Activated CD4-positive, alpha-beta memory T cell treated with anti-CD3 and anti-CD28 coated beads, Interleukin-2, amount 10 ng/mL, durations not matched to agents 7 days and 5 days (primary cell): ENCODE measurements around the gene ERFL. TPM values are rescaled to one million over a fixed set of nuclear protein-coding genes. Genes with fewer than 3 reads are reported as not detected.
"Not testable (repeated sequence)": the region's sequence is repeated elsewhere in the genome, so short reads cannot be mapped to it uniquely, and the experiment has no call there.

Experiments
- CTCF ChIA-PET: fragments of 350-600 bp; sonication (Branson Sonifier 250); formaldehyde crosslinking; loops from one replicate; lab custom pipeline; 2021; ENCODE audit warnings: antibody characterized with exemption, inconsistent platforms; lab: Charles Lee
- POLR2A ChIA-PET: fragments of 350-600 bp; sonication (Branson Sonifier 250); formaldehyde crosslinking; loops from one replicate; lab custom pipeline; 2021; ENCODE audit warnings: antibody characterized with exemption; lab: Charles Lee
- DNase-seq: peaks from one replicate; pipeline ENCODE4 v3.0.0-alpha.2; 2020
- H3K27ac Mint-ChIP-seq: one replicate; pipeline ENCODE4 v1.8.0; 2021; ENCODE audit warnings: mild to moderate bottlenecking, mixed read lengths
- H3K27me3 Mint-ChIP-seq: one replicate; pipeline ENCODE4 v1.8.0; 2021; ENCODE audit warnings: mixed read lengths
- H3K36me3 Mint-ChIP-seq: one replicate; pipeline ENCODE4 v1.8.0; 2021; ENCODE audit warnings: low read depth, mixed read lengths
- H3K4me1 Mint-ChIP-seq: one replicate; pipeline ENCODE4 v1.8.0; 2021; ENCODE audit warnings: mixed read lengths
- H3K4me3 Mint-ChIP-seq: one replicate; pipeline ENCODE4 v1.8.0; 2021; ENCODE audit warnings: mild to moderate bottlenecking, mixed read lengths
- H3K9me3 Mint-ChIP-seq: one replicate; pipeline ENCODE4 v1.8.0; 2021; ENCODE audit warnings: mixed read lengths
- total RNA-seq, 2 experiments: library from RNA; stranded (reverse); gene quantifications; one replicate each; pipeline ENCODE4 v1.2.3, GENCODE V29; 2021

The ERFL gene
- total RNA-seq, 2 experiments from 2014 or later, result 1.5 to 1.7 TPM

DNA sequence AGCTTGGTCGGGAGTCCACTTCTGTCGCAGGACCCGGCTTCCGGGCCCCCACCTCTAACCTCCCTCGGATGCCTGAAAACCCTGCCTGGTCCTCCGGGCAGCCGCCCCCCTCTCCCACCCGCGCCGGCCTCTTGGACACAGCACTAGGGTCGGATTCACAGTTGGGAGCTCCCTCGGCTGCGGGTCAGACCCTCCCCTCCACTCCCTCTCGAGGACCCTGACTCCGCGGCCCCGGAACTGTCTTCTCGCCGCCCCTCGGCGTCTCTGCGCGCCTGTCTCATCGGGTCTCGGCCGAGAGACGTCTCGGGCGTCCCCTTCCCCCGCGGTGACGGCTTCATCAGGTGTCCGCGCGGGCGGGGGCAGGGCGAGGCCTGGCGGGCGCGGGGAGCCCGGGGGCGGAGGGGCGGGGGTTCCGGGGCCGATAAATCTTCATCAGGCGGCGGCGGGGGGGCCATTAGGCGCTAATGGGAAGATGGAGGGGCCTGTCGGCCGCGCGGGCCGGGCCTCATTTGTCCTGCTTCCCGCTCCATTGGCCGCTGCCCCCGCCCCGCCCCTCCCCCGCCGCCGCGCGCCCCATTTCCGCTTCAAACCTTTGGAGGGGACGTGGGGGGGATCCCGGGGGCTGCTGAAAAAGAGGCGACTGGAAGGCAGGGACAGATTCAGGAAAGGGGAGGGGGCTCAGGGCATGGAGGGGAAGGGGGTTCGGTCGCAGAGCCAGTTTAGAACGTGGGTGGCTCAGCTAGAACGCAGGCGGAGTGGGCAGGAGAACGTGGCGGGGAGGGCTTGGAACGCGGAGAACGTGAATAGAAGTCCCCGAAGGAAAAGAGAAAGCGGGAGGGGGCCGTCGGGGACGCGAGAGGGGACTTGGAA lies 11.8 kb upstream of the ERFL start:
- Mint-ChIP-seq H3K4me3 (peak overlapping the region; percentile 60), H3K36me3 (no peaks in the 10 kb centered on the region), H3K9me3 (no peaks in the 10 kb centered on the region), H3K27me3 (peaks cover 36% of the 10 kb centered on the region), H3K4me1 (peaks cover 34% of the 10 kb centered on the region), H3K27ac (no peak overlapping the region)
- ChIA-PET POLR2A (interaction anchor here (1.3 kb wide), 1 partner anchor 80 kb away, joined by 4 read pairs; the partner anchor contains the start of gene RPS19), CTCF (no interaction called here)
- no peak for DNase-seq

DNA sequence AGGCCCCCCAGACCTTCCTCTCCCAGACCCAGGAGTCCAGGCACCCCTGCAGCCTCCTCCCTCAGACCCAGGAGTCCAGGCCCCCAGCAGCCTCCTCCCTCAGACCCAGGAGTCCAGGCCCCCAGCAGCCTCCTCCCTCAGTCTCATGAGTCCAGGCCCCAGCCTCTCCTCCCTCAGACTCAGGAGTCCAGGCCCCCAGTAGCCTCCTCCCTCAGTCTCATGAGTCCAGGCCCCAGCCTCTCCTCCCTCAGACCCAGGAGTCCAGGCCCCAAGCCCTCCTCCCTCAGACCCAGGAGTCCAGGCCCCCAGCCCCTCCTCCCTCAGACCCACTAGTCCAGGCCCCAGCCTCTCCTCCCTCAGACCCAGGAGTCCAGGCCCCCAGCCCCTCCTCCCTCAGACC lies 11.0 kb upstream of the ERFL start:
- DNase-seq, H3K4me3 Mint-ChIP-seq, H3K36me3 Mint-ChIP-seq, H3K9me3 Mint-ChIP-seq, CTCF ChIA-PET, H3K27ac Mint-ChIP-seq: not testable (repeated sequence)
- H3K27me3 Mint-ChIP-seq, result peaks cover 39% of the 10 kb centered on the region
- POLR2A ChIA-PET, result interaction anchor here (1.3 kb wide), 1 partner anchor 79 kb away, joined by 4 read pairs; the partner anchor contains the start of gene RPS19
- peaks cover 32% of the 10 kb centered on the region for H3K4me1 Mint-ChIP-seq

DNA sequence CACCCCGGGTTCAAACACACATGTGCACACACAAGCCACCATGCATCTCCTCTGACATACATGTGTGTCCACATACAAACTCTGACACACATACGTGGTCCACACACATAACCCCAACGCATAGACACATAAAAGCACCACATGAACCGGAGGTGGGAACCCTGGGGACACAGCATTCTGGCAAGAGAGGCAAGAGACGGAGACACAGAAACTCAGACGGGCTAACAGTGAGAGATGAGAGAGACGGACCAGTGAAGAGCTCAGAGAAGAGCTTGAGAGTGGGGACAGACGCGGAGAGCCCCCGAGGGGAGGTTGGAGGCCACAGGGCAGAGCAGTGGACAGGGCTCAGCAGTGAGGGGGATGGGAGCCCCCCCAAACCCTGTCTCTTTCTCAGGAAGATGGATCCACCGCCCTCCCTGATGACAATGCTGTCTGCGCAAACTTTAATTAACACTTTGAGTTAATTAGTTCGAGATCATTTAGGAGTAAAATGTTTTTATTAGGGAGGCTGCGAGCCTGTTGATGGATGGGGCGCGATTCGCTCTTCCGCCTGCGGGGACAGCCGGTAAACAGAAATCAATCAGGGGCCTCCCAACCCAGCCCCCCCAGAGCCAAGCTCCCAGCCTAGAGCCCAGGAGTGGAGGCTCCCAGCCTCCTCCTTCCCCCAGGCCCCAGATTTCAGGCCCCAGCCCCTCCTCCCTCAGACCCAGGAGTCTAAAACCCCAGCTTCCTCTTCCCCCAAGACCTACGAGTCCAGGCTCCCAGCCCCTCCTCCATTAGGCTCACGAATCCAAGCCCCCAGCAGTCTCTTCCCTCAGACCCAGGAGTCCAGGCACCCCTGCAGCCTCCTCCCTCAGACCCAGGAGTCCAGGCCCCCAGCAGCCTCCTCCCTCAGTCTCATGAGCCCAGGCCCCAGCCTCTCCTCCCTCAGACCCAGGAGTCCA lies 9.5 kb upstream of the ERFL start:
- CTCF ChIA-PET, result interaction anchor here (1.0 to 1.7 kb wide), 4 partner anchors 8 to 144 kb away, joined by 3 to 4 read pairs (median 4); partner anchors contain the start of gene ERFL
- Mint-ChIP-seq H3K9me3 (no peaks in the 10 kb centered on the region), H3K27ac (no peak overlapping the region), H3K4me1 (peaks cover 30% of the 10 kb centered on the region), H3K4me3 (no peak overlapping the region), H3K27me3 (peaks cover 47% of the 10 kb centered on the region), H3K36me3 (no peaks in the 10 kb centered on the region)
- DNase-seq, result no peak
- POLR2A ChIA-PET, result interaction anchor here (1.0 kb wide), 2 partner anchors 66 to 74 kb away, joined by 3 read pairs; no protein-coding TSS in a partner anchor

DNA sequence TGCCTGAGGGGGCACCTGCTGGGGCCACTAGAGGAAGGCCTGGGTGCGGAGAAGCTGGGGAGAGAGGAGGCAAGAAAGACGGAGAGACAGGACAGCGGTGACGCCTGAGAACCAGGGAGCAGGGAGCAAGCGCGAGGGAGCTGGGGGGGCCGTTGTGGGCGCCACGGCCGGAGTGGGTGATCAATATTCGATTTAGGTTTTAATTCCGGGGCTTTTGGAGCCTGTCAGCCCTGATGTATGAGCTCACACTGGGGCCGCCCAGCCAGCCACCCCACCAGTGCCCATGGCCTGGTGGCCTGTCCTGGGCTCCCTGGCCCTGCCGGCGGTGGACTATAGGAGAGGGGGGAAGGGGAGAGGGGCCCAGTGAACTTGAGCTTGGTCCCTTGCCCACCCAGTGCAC lies 8.7 kb upstream of the ERFL start:
- Mint-ChIP-seq H3K36me3 (no peaks in the 10 kb centered on the region), H3K27ac (no peak overlapping the region), H3K9me3 (no peaks in the 10 kb centered on the region), H3K4me1 (peaks cover 30% of the 10 kb centered on the region), H3K4me3 (no peak overlapping the region), H3K27me3 (peaks cover 48% of the 10 kb centered on the region)
- ChIA-PET CTCF (interaction anchor here (1.0 to 1.7 kb wide), 4 partner anchors 9 to 144 kb away, joined by 3 to 4 read pairs (median 4); partner anchors contain the start of gene ERFL), POLR2A (interaction anchor here (1.0 to 1.1 kb wide), 2 partner anchors 9 to 73 kb away, joined by 3 read pairs; no protein-coding TSS in a partner anchor)
- no peak for DNase-seq

DNA sequence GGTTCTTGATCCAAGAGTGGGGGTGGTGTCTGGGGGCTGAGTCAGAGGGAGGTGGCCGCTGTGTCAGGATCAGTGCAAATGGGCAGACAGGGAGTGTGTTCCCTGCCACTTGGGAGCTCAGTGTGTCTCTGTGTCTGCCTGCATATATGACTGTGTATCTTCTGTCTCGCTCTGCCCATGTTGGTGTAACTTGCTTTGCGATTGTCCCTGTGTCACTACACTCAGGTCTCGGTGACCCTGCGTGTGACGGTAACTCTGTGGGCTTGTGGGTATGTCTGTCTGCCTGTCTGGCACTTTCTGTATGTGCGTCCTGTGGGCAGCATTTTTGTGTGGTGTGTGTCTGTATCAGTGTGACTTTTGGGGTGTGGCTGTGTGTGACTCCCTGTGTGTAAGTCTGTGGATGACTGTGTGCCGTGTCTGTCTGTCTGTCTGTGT lies 8.2 kb upstream of the ERFL start:
- ChIA-PET POLR2A (interaction anchor here (1.1 kb wide), 1 partner anchor 9 kb away, joined by 3 read pairs; no protein-coding TSS in a partner anchor), CTCF (interaction anchor here (1.0 to 1.7 kb wide), 2 partner anchors 8 to 9 kb away, joined by 3 to 4 read pairs; partner anchors contain the start of gene ERFL)
- no peak for DNase-seq
- H3K27me3 Mint-ChIP-seq, result peaks cover 45% of the 10 kb centered on the region
- no peaks in the 10 kb centered on the region for H3K36me3 Mint-ChIP-seq
- no peak overlapping the region for H3K4me3 Mint-ChIP-seq
- H3K9me3 Mint-ChIP-seq, result no peaks in the 10 kb centered on the region
- peaks cover 28% of the 10 kb centered on the region for H3K4me1 Mint-ChIP-seq
- H3K27ac Mint-ChIP-seq, result no peak overlapping the region

DNA sequence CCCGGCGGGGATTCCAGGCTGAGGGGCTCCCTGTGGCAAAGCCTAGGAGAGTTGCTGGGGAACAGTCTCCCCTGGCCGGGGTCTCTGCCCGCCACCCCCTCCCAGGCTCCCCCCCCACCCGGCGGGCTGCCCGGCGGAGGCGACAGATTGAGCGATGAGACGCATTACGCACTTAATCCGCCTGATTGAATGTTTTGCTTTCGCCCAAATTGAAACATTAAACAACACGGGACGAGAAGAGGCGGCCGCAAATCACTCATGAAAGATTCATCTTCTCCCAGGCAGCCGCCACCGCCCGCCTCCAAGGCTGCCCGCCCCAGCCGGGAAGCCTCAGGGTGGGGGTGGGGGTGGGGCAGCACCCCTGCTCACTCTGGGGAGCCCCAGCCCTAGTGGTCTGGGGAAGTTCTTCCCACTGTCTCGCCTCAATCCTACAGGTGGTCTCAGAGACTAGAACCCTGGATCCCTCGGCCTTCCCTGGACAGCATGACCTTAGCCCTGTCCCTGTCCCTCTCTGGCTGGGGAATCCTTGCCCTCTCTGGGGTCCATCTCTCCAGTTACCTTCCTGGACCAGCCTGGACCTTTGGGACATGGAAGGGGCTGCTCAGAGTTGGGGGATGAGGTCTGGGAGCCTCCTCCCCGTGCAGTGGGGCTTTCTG lies 7.6 kb upstream of the ERFL start:
- peaks cover 44% of the 10 kb centered on the region for H3K27me3 Mint-ChIP-seq
- ChIA-PET CTCF (interaction anchor here (1.0 kb wide), 1 partner anchor 10 kb away, joined by 3 read pairs; no protein-coding TSS in a partner anchor), POLR2A (interaction anchor here (1.1 kb wide), 1 partner anchor 10 kb away, joined by 3 read pairs; no protein-coding TSS in a partner anchor)
- H3K36me3 Mint-ChIP-seq, result no peaks in the 10 kb centered on the region
- H3K4me1 Mint-ChIP-seq, result peaks cover 26% of the 10 kb centered on the region
- no peaks in the 10 kb centered on the region for H3K9me3 Mint-ChIP-seq
- H3K4me3 Mint-ChIP-seq, result no peak overlapping the region
- DNase-seq, result no peak
- H3K27ac Mint-ChIP-seq, result no peak overlapping the region

DNA sequence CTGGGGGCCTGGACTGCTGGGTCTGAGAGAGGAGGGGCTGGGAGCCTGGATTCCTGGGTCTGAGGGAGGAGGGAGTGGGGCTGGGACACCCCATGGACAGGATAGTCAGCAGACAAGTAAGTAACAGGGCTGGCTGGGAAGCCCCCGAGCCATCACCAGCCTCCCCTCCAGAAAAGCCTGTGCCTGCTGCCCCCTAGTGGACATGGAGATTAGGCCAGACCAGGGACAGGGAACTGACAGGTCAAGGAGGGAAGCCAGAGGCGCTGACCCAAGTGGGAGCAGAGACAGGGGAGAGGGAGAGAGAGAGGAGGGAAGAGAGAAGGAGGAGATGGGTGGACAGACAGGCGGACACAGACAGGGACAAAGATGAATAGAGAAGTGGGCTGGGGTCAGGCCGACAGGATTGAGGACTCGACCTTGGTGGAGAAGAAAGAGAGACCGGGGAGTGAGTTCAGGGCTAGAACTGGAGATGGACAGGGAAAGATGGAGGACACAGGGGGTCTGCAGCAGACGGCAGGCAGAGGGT lies 6.7 kb upstream of the ERFL start:
- Mint-ChIP-seq H3K27ac (no peak overlapping the region), H3K36me3 (no peaks in the 10 kb centered on the region), H3K9me3 (no peaks in the 10 kb centered on the region), H3K27me3 (peaks cover 50% of the 10 kb centered on the region), H3K4me1 (peaks cover 28% of the 10 kb centered on the region), H3K4me3 (no peak overlapping the region)
- CTCF ChIA-PET, result interaction anchor here (1.0 to 1.2 kb wide), 4 partner anchors 11 to 77 kb away, joined by 3 to 5 read pairs (median 3); no protein-coding TSS in a partner anchor
- DNase-seq, result peak; percentile 76
- POLR2A ChIA-PET, result interaction anchor here (1.2 kb wide), 1 partner anchor 13 kb away, joined by 3 read pairs; no protein-coding TSS in a partner anchor

DNA sequence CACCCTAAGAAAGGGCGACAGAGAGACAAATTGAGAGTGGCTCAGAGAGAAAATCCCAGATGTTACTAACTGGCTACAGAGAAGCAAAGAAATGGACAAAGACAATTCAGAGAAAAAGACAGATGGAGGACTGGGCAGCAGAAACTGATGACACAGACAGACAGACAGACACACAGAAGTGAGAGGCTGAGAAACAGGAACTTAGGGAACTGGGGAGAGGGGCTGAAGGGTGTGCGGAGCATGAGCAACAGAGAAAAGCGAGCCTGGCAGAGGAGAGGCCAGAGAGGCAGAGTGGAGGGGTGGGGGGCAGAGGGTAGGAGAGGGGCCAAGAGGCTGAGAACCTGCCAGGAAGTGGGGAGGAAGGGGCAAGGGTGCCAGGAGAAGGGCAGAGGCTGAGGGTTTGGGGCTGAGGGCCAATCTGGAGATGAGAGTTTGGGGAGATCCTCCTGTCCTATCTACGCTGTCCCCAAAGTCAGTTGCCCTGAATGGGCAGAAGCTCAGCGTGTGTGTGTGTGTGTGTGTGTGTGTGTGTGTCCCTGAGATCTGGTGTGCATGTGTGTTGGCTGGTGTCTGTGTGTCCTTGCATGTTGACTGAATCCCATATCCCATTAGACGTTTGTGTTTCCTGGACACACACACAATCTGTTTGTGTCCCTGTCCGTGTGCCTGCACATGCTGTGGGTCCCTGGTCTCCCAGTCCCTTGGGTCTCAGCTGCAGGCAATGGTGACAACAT lies 5.6 kb upstream of the ERFL start:
- CTCF ChIA-PET, result interaction anchor here (1.1 to 1.2 kb wide), 3 partner anchors 47 to 76 kb away, joined by 3 to 5 read pairs (median 3); no protein-coding TSS in a partner anchor
- no peak overlapping the region for H3K4me3 Mint-ChIP-seq
- H3K27me3 Mint-ChIP-seq, result peaks cover 57% of the 10 kb centered on the region
- H3K36me3 Mint-ChIP-seq, result peaks cover 3% of the 10 kb centered on the region
- POLR2A ChIA-PET, result interaction anchor here (1.2 kb wide), 1 partner anchor 12 kb away, joined by 3 read pairs; no protein-coding TSS in a partner anchor
- no peak for DNase-seq
- H3K9me3 Mint-ChIP-seq, result no peaks in the 10 kb centered on the region
- H3K4me1 Mint-ChIP-seq, result peaks cover 37% of the 10 kb centered on the region
- H3K27ac Mint-ChIP-seq, result no peak overlapping the region

DNA sequence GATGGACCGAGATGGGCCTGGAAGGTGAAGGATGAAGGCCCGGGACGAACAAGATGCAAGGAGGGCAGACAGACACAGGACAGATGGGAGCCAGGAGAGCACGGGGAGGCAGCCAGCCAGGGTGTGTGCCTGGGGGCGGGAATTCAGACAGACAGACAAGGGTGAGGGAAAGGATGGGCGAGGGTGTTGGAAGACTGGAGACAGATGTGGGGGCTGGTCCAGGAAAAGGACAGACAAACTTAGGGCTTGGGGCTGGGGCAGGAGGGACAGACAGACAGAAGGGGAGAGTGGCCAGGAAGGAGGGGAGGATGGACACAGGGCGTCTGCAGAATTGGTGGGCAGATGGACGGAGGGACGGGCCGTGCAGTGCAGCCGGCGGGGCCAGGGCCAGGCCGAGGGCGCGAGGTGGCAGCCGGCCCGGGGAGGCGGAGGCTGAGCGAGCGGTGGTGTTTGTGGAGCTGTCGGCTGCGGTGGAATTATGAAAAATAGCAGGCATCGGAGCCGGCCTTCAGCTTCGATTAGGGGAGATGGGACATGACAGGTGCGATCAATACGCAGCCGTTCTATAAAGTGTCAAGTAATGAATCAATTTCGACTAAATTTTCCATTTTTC lies 4.6 kb upstream of the ERFL start:
- ChIA-PET POLR2A (no interaction called here), CTCF (no interaction called here)
- H3K4me1 Mint-ChIP-seq, result peaks cover 41% of the 10 kb centered on the region
- H3K36me3 Mint-ChIP-seq, result peaks cover 4% of the 10 kb centered on the region
- no peaks in the 10 kb centered on the region for H3K9me3 Mint-ChIP-seq
- H3K27ac Mint-ChIP-seq, result no peak overlapping the region
- no peak for DNase-seq
- no peak overlapping the region for H3K4me3 Mint-ChIP-seq
- peaks cover 61% of the 10 kb centered on the region for H3K27me3 Mint-ChIP-seq

DNA sequence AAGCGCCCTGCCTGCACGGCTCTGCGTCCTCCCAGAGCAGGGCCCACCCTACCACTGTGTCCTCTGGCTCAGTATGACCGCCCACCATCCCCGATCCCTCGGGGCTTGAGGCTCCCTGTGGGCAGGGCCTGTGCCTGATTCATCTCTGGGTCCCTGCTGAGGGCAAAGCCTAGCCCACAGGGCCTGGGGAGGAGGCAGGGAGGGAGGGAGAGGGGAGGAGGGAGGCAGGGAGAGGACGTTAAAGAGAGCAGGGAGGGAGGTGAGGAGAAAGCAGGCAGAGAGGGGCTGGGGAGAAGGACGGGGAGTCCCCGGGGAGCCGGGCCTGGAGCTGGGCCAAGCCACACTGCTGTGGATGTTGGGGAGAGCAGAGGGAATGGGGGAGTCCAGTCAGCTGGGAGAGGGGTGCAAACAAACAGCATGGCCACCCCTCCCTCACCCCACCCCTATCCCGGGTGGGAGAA lies 4.0 kb upstream of the ERFL start:
- CTCF ChIA-PET, result no interaction called here
- POLR2A ChIA-PET, result no interaction called here
- Mint-ChIP-seq H3K4me3 (no peak overlapping the region), H3K27me3 (peaks cover 58% of the 10 kb centered on the region), H3K9me3 (no peaks in the 10 kb centered on the region), H3K4me1 (peaks cover 41% of the 10 kb centered on the region), H3K36me3 (peaks cover 4% of the 10 kb centered on the region), H3K27ac (no peak overlapping the region)
- DNase-seq, result no peak
